ENCODE results near the gene PMM1.
"Not testable (repeated sequence)": the region's sequence is repeated elsewhere in the genome, so short reads cannot be mapped to it uniquely, and the experiment has no call there.

- TF ChIP-seq CTCF, POLR2AphosphoS5 (IDR thresholded peaks at IDR 0.05): not testable (repeated sequence)
Observed at GRCh38 chr22:41572305-41572704, 17.3 kb downstream of the PMM1 start.

Data from stomach (tissue), 4 donors.